ENCODE data around the gene EPB41. TPM values are rescaled to one million over a fixed set of nuclear protein-coding genes. Genes with fewer than 3 reads are reported as not detected.

Gene EPB41
- total and polyA plus RNA-seq, 2 experiments from 2014 or later = 0.89 to 1.5 TPM

GRCh38 chr1:28984311-28984684, 69.9 kb downstream of the EPB41 start:
- Histone ChIP-seq H4K20me1 (ENCODE audit: insufficient read depth) (no peaks in the 10 kb centered on the region), H3K36me3 (ENCODE audit: low read depth) (no peaks in the 10 kb centered on the region), H3K79me2 (ENCODE audit: insufficient read depth) (no peaks in the 10 kb centered on the region), H3K4me3 (no peak overlapping the region), H3K27me3 (replicated peaks; ENCODE audit: insufficient read depth) (no peaks in the 10 kb centered on the region), H3K4me2 (ENCODE audit: unreplicated experiment) (no peak overlapping the region), H3K9me2 (ENCODE audit: insufficient read depth) (no peaks in the 10 kb centered on the region), H3F3A (ENCODE audit: insufficient read depth) (no peaks in the 10 kb centered on the region), H2AFZ (no peak overlapping the region), H3K4me1 (ENCODE audit: insufficient read depth) (no peaks in the 10 kb centered on the region), H3K9ac (no peak overlapping the region), H3K9me3 (ENCODE audit: low read depth) (no peaks in the 10 kb centered on the region), H3K27ac (no peak overlapping the region)
- no peak for TF ChIP-seq EZH2phosphoT487 (IDR thresholded peaks at IDR 0.05; ENCODE audit: insufficient read depth, low read depth)
- TF ChIP-seq EZH2 (IDR thresholded peaks at IDR 0.05; ENCODE audit: insufficient read depth, poor library complexity, severe bottlenecking) = no peak
- in situ Hi-C loops (cut with MboI) = no loop called here
- DNase-seq = no peak
- 91 to 95% methylated on average over 3 of the region's 3 CpGs for WGBS, 2 experiments (ENCODE audit: low coverage in 1 of 2, low lambda C conversion rate in 2 of 2, missing lambda C conversion rate in 2 of 2)

- Histone ChIP-seq H3F3A (ENCODE audit: insufficient read depth) (no peaks in the 10 kb centered on the region), H3K9me3 (ENCODE audit: low read depth) (no peaks in the 10 kb centered on the region), H4K20me1 (ENCODE audit: insufficient read depth) (no peaks in the 10 kb centered on the region), H2AFZ (no peak overlapping the region), H3K4me3 (no peak overlapping the region), H3K4me1 (ENCODE audit: insufficient read depth) (no peaks in the 10 kb centered on the region), H3K79me2 (ENCODE audit: insufficient read depth) (no peaks in the 10 kb centered on the region), H3K9me2 (ENCODE audit: insufficient read depth) (no peaks in the 10 kb centered on the region), H3K27me3 (replicated peaks; ENCODE audit: insufficient read depth) (no peaks in the 10 kb centered on the region), H3K36me3 (ENCODE audit: low read depth) (no peaks in the 10 kb centered on the region), H3K27ac (no peak overlapping the region), H3K4me2 (ENCODE audit: unreplicated experiment) (no peak overlapping the region), H3K9ac (no peak overlapping the region)
- 75 to 92% methylated on average over 1 of the region's 1 CpG for WGBS, 2 experiments (ENCODE audit: low coverage in 1 of 2, low lambda C conversion rate in 2 of 2, missing lambda C conversion rate in 2 of 2)
- TF ChIP-seq EZH2phosphoT487 (IDR thresholded peaks at IDR 0.05; ENCODE audit: insufficient read depth, low read depth) (no peak), EZH2 (IDR thresholded peaks at IDR 0.05; ENCODE audit: insufficient read depth, poor library complexity, severe bottlenecking) (no peak)
- DNase-seq = no peak
- in situ Hi-C loops (cut with MboI) = no loop called here
Observed at GRCh38 chr1:28985427-28985826, 71.1 kb downstream of the EPB41 start.

GRCh38 chr1:28986306-28986910, 72.0 kb downstream of the EPB41 start:
- H3K9me2 ChIP-seq (ENCODE audit: insufficient read depth) = no peaks in the 10 kb centered on the region
- H3K4me3 ChIP-seq = no peak overlapping the region
- in situ Hi-C loops (cut with MboI) = no loop called here
- H3K79me2 ChIP-seq (ENCODE audit: insufficient read depth) = no peaks in the 10 kb centered on the region
- H2AFZ ChIP-seq = no peak overlapping the region
- no peaks in the 10 kb centered on the region for H3F3A ChIP-seq (ENCODE audit: insufficient read depth)
- H4K20me1 ChIP-seq (ENCODE audit: insufficient read depth) = no peaks in the 10 kb centered on the region
- no peaks in the 10 kb centered on the region for H3K9me3 ChIP-seq (ENCODE audit: low read depth)
- H3K4me2 ChIP-seq (ENCODE audit: unreplicated experiment) = no peak overlapping the region
- no peaks in the 10 kb centered on the region for H3K36me3 ChIP-seq (ENCODE audit: low read depth)
- TF ChIP-seq EZH2phosphoT487 (IDR thresholded peaks at IDR 0.05; ENCODE audit: insufficient read depth, low read depth) (no peak), EZH2 (IDR thresholded peaks at IDR 0.05; ENCODE audit: insufficient read depth, poor library complexity, severe bottlenecking) (no peak)
- no peaks in the 10 kb centered on the region for H3K4me1 ChIP-seq (ENCODE audit: insufficient read depth)
- H3K27ac ChIP-seq = no peak overlapping the region
- no peak for DNase-seq
- no peak overlapping the region for H3K9ac ChIP-seq
- WGBS, 2 experiments (ENCODE audit: low coverage in 1 of 2, low lambda C conversion rate in 2 of 2, missing lambda C conversion rate in 2 of 2) = 88 to 92% methylated on average over 10 of the region's 10 CpGs
- H3K27me3 ChIP-seq (replicated peaks; ENCODE audit: insufficient read depth) = no peaks in the 10 kb centered on the region

GRCh38 chr1:29002792-29003191, 88.4 kb downstream of the EPB41 start:
- no peaks in the 10 kb centered on the region for H3F3A ChIP-seq (ENCODE audit: insufficient read depth)
- in situ Hi-C loops (cut with MboI) = no loop called here
- no peaks in the 10 kb centered on the region for H3K9me2 ChIP-seq (ENCODE audit: insufficient read depth)
- H3K4me2 ChIP-seq (ENCODE audit: unreplicated experiment) = no peak overlapping the region
- DNase-seq = no peak
- no peaks in the 10 kb centered on the region for H3K36me3 ChIP-seq (ENCODE audit: low read depth)
- no peaks in the 10 kb centered on the region for H3K79me2 ChIP-seq (ENCODE audit: insufficient read depth)
- H4K20me1 ChIP-seq (ENCODE audit: insufficient read depth) = no peaks in the 10 kb centered on the region
- no peak overlapping the region for H3K9ac ChIP-seq
- no peaks in the 10 kb centered on the region for H3K4me1 ChIP-seq (ENCODE audit: insufficient read depth)
- no peak for TF ChIP-seq EZH2 (IDR thresholded peaks at IDR 0.05; ENCODE audit: insufficient read depth, poor library complexity, severe bottlenecking)
- no peak for TF ChIP-seq EZH2phosphoT487 (IDR thresholded peaks at IDR 0.05; ENCODE audit: insufficient read depth, low read depth)
- no peaks in the 10 kb centered on the region for H3K9me3 ChIP-seq (ENCODE audit: low read depth)
- no peak overlapping the region for H3K4me3 ChIP-seq
- no peak overlapping the region for H3K27ac ChIP-seq
- H3K27me3 ChIP-seq (replicated peaks; ENCODE audit: insufficient read depth) = no peaks in the 10 kb centered on the region
- H2AFZ ChIP-seq = no peak overlapping the region

- in situ Hi-C loops (cut with MboI) = no loop called here
- WGBS, 2 experiments (ENCODE audit: low coverage in 1 of 2, low lambda C conversion rate in 2 of 2, missing lambda C conversion rate in 2 of 2) = 85 to 95% methylated on average over 1 of the region's 1 CpG
Observed at GRCh38 chr1:29004288-29004687, 89.9 kb downstream of the EPB41 start.

More at GRCh38 chr1:29004288-29004687, 89.9 kb downstream of the EPB41 start:
- H3K36me3 ChIP-seq (ENCODE audit: low read depth) = no peaks in the 10 kb centered on the region
- no peaks in the 10 kb centered on the region for H3K9me2 ChIP-seq (ENCODE audit: insufficient read depth)
- TF ChIP-seq EZH2 (IDR thresholded peaks at IDR 0.05; ENCODE audit: insufficient read depth, poor library complexity, severe bottlenecking) = no peak
- no peak overlapping the region for H3K4me3 ChIP-seq
- no peaks in the 10 kb centered on the region for H3K4me1 ChIP-seq (ENCODE audit: insufficient read depth)
- no peak for DNase-seq
- H2AFZ ChIP-seq = no peak overlapping the region
- no peaks in the 10 kb centered on the region for H3K27me3 ChIP-seq (replicated peaks; ENCODE audit: insufficient read depth)
- H3K79me2 ChIP-seq (ENCODE audit: insufficient read depth) = no peaks in the 10 kb centered on the region
- no peak overlapping the region for H3K4me2 ChIP-seq (ENCODE audit: unreplicated experiment)
- no peak overlapping the region for H3K9ac ChIP-seq
- H4K20me1 ChIP-seq (ENCODE audit: insufficient read depth) = no peaks in the 10 kb centered on the region
- H3K27ac ChIP-seq = no peak overlapping the region
- no peaks in the 10 kb centered on the region for H3F3A ChIP-seq (ENCODE audit: insufficient read depth)
- no peaks in the 10 kb centered on the region for H3K9me3 ChIP-seq (ENCODE audit: low read depth)

Measured in GM23248 (cell line).